Measurements from ENCODE around the gene CEP57. TPM values are rescaled to one million over a fixed set of nuclear protein-coding genes. Genes with fewer than 3 reads are reported as not detected.
"Not testable (repeated sequence)": the region's sequence is repeated elsewhere in the genome, so short reads cannot be mapped to it uniquely, and the experiment has no call there.

Gene CEP57
- polyA plus RNA-seq, 4 donors: 68.9 to 93.1 (median 88.7) TPM

DNA sequence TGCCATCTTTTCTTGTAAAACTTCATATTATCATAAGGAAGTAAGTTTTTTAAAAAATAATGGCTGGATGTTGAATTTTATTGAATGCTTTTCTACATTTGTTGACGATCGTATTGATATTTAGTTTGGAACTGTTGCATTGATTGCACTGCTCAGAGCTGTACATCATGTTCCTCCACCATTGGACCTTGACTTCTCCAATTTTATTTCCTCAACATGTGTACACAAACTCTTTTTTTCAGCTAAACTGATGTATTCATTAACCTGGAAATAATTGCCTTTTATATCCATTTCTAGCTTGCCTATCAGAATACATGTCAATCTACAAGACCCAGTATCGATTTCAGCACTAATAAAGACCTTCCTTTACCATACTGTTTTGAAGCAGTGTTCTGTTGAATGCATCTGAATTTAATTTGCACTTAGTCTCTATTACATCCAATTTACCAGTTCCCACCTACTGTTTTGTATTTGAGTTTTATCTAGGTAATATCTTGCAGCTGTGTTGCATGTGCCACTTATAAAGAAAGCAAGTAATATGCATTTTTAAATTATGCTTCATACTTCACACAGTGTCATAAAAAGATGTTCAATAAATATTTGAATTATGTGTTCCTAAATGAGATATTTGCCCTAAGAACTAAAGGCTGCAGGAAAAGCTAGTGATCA is 5.5 kb downstream of the CEP57 start:
- DNase-seq (ENCODE audit: low read depth in 4 of 4, low spot score in 3 of 4): no peak

DNA sequence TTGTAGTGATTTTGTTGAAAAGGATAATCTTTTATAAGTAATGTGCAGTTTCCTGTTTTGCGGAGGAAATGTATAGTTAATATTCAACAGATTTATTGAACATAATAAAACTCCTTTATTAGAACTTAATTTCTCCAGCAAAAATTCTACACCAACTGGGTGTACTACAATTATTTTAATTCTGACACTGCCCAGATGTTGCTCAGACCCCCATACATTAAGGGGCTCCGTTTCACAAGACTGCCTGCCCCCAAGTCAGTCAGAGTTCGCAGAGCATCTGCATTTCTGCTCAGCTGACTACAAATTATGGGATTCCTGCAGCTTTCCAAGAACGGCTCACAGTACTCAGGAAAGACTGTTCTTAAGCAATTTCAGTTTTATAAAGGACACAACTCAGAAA is 6.2 kb downstream of the CEP57 start:
- peak in 2 of 4 donors; percentile 7 to 25 for DNase-seq (ENCODE audit: low read depth in 4 of 4, low spot score in 3 of 4)

DNA sequence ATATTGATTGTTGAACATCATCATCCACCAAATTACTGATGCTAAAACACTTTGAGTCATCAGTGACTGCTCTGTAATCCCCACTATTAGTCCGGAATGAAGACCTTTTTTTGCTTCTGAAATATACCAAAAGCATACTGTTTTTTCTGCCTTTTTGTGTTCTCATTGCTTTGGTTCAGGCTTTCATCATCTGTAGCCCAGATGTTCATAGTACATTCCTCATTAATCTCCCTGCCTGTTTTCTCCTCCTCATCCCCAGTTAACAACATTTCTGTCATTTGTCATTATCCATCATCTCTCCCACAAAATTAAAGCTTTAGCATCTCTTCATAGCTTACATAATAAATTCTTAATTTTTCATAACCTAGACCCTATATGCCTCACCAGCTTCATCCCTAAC is 9.2 kb downstream of the CEP57 start:
- DNase-seq (ENCODE audit: low read depth in 4 of 4, low spot score in 3 of 4): no peak

DNA sequence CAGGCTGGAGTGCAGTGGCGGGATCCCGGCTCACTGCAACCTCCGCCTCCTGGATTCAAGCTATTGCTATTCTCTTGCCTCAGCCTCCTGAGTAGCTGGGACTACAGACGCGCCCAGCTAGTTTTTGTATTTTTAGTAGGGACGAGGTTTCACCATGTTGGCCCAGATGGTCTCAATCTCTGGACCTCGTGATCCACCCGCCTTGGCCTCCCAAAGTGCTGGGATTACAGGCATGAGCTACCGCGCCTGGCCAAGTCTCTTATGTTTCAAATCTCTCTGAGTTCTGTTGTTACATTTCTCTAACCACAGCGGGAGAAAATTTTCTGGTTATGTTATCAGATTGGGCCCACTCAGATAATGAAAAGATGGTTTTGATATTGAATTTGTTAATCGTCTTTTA is 10.1 kb downstream of the CEP57 start:
- DNase-seq (ENCODE audit: low read depth in 4 of 4, low spot score in 3 of 4): no peak

DNA sequence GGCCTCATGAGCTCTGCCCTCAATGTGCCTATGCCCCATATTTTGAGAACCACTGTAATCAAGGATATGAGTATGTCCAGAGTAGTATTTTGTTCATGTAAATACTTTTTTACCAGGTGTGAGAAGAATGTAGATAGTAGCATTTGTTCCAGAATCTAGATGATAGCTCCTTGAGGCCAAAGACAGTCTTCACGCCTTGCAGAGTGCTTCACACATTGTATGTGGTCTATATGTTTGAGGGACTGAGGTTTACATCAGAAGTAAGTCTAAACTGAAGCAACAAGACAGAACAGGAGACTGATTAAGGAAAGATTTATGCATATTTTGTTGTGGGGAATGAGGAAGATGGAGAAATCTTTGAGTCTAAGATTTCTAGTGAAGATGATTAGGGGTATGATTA is 12.5 kb downstream of the CEP57 start:
- DNase-seq (ENCODE audit: low read depth in 4 of 4, low spot score in 3 of 4): no peak

DNA sequence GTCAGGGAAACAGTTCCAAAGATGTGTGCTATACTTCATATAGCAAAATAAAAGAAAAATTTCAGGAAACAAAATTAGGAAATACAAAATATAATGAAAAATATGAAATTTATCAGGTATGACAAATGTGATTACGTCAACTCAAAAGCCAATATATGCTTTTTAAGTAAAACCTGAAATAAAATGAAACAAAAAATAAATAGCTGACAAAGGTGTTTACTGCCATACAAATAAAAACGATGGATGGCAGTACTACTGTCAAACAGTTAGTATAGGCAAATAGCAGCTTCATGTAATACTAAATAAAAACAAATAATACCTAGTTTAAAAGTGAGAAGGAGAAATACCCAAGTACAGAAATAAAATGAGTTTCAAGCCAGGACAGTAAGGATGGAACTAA is 13.7 kb downstream of the CEP57 start:
- DNase-seq (ENCODE audit: low read depth in 4 of 4, low spot score in 3 of 4): no peak

DNA sequence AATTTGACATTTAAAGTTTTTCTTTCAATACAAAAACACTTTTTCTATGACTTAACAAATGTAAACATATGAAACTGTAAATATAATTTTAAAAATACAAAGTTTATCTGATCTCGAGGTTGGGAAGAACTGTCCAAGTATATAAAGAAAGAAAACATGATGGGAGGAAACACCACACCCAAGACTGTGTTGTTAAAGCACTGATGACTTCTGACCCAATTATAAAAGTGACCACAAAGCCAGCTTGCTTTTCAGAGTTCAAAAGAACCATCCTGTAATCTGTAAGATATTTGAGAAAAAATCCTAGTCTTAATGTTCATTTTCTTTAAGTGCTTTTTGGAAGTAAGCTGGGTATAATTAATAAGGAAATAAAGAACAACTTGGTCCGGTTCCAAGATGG is 15.6 kb downstream of the CEP57 start:
- DNase-seq (ENCODE audit: low read depth in 4 of 4, low spot score in 3 of 4): no peak

DNA sequence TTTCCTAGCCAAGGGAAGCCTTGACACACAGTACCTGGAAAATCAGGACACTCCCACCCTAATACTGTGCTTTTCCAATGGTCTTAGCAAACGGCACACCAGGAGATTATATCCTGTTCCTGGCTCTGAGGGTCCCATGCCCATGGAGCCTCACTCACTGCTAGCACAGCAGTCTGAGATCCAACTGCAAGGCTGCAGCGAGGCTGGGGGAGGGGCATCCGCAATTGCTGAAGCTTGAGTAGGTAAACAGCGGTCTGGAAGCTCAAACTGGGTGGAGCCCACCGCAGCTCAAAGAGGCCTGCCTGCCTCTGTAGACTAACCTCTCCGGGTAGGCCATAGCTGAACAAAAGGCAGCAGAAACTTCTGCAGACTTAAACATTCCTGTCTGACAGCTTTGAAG is 16.2 kb downstream of the CEP57 start:
- DNase-seq (ENCODE audit: low read depth in 4 of 4, low spot score in 3 of 4): not testable (repeated sequence)

DNA sequence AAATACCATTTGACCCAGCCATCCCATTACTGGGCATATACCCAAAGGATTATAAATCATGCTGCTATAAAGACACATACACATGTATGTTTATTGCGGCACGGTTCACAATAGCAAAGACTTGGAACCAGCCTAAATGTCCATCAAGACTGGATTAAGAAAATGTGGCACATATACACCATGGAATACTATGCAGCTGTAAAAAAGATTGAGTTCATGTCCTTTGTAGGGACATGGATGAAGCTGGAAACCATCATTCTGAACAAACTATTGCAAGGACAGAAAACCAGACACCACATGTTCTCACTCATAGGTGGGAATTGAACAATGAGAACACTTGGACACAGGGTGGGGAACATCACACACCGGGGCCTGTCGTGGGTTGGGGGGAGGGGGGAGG is 20.8 kb downstream of the CEP57 start:
- not testable (repeated sequence) for DNase-seq (ENCODE audit: low read depth in 4 of 4, low spot score in 3 of 4)

DNA sequence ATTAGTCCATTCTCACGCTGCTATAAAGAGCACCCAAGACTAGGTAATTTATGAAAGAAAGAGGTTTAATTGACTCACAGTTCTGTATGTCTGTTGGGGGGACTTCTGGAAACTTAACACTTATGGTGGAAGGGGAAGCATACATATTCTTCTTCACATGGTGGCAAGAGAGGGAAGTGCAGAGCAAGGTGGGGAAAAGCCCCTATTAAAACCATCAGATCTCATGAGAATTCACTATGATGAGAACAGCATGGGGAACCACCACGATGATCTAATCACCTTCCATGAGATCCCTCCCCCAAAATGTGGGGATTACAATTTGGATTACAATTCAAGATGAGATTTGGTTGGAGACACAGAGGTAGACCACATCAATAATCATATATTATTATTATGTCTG is 25.7 kb downstream of the CEP57 start:
- DNase-seq (ENCODE audit: low read depth in 4 of 4, low spot score in 3 of 4): no peak

DNA sequence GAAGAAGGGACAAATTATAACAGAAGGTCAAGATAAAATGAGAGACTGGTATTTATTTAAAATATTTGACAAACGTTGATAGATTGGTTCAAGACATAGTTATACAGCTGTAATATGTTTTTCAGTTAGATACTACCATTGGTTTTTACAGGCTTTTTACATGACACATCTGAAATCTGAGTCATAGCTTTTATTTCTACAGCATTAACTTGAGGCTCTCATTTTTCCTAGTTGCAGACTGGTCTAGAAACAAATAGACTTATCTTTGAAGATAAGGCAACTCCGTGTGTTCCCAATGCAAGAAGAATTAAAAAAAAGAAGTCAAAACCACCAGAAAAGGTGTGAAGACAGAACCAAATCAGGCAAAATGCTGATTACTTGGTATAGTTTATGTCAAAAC is 31.3 kb downstream of the CEP57 start:
- DNase-seq (ENCODE audit: low read depth in 4 of 4, low spot score in 3 of 4): no peak

DNA sequence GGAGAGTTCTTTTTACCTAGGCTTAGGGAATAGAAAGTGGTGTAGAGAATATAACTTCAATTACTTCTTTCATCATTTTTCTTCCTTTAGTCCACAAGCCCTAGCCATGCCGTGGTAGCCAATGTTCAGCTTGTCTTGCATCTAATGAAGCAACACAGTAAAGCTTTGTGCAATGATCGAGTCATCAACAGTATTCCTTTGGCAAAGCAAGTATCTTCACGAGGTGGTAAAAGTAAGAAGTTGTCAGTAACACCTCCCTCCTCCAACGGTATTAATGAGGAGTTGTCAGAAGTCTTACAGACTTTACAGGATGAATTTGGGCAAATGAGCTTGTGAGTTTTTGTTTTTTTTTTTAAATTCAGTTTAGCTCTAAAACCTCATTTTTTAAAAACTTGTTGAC is 37.4 kb downstream of the CEP57 start:
- DNase-seq (ENCODE audit: low read depth in 4 of 4, low spot score in 3 of 4): no peak

DNA sequence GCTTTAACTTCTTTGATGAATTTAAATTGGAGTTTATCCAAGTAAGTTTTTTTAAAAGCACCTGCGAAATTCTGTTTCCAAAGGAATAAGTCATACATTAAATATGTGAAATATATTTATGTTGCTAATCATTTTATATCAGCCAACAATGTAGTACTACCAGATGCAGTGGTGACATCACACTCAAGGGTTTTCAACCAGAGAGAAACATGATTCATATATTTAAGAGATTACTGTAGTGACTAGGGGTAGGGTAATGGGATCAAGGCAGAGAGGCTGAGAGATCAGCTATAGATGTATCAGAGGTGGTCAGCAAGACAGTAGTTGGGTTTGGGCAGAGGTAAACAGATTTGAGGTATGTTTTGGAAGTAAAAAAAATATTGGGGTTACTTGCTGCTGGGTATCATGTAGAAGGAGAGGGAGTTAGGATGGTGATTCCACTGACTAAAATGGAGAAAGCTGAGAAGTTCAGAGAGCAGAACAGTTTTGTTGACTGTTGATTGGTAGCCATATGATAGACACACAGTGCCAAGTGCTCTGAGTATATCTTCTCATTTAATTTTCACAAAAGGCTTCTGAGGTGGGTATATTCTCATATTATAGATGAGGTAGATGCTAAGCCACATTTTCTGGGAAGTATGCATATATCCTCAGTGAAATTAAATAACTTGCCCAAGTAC is 39.4 kb downstream of the CEP57 start:
- DNase-seq (ENCODE audit: low read depth in 4 of 4, low spot score in 3 of 4): no peak

DNA sequence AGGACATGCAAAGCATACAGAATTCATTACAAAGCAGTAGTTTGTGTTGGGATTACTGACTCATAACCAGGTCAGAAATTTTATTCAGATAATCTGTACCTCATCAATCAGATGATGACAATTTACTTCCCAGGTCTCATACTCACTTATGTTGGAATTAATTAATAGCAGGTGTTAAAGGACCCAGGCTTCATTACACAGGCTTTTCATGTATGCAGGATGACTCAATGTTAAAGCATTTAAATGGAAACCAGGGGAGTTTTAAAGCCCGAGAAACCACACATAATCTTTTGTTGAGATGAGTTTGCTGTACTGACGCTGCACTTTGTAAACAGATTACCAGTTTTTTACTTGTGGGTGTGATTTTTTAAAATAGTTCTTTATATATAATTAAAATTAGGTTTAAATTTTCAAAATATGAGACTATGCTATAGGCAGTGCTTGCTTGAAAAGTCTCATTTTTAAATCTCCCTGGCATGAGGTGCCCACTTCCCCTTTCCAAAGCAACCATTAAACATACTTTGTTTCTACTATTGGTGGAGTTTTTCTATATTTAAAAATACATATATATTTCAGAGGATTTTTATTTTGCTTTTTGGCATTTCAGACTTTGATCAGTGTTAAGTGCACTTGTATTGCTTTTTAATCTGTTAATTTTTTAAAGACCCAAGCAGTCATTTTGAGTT is 41.0 kb downstream of the CEP57 start:
- DNase-seq (ENCODE audit: low read depth in 4 of 4, low spot score in 3 of 4): no peak

DNA sequence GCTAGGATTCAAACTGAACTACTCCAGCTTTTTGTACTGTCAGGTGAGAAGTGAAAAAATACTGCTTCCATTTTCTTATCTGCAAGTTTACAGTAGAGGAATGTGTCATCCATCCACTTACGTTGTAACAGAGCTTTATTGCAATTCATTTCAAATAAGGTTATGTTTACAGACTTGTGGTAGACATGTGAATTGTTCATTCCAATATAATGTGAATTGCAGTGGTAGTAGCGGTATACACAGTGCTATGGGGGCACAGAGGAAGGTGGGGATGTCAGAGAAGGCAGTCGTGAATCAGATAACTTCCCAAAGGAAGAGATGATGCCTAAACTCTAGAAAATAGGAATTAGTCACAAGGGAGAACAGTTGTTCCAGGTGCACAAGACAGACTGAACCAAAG is 42.5 kb downstream of the CEP57 start:
- DNase-seq (ENCODE audit: low read depth in 4 of 4, low spot score in 3 of 4): no peak

DNA sequence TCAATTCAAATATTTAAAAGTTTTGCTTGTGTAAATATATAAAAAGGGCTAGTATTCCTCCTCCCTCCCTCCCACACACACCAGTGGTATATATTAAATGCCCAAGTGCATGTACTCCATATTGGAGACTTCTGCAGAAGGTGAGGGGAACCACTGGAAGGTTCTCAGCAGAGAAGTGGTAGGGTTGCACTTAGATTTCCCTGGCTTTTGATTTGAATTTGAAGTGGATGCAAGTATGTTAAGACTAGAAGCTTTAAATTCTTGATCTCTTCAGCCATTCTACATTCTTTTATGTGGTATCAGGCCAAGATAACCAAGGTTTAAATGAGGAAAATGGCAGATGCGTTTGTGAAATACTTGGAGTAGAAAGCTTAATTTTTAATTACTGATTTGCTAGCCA is 43.1 kb downstream of the CEP57 start:
- DNase-seq (ENCODE audit: low read depth in 4 of 4, low spot score in 3 of 4): no peak

DNA sequence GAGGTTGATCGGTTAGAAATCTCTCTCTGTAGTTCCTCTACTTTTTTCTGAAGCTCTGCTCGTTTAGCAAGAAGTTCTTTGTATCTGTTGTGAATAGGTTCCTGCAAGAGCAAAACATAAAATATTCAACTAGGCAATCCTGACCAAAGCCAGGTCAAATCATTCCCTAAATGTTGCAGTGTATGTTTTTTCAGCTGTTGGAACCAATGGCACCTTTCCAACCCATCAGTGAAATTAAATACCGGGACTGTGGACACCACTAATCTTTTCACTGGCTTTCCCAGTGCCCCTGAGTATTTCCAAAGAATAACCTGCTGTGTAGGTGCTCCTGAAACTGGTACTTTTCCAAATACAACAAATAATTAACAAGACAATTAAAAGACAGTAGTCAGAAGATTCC is 45.1 kb downstream of the CEP57 start:
- DNase-seq (ENCODE audit: low read depth in 4 of 4, low spot score in 3 of 4): no peak

DNA sequence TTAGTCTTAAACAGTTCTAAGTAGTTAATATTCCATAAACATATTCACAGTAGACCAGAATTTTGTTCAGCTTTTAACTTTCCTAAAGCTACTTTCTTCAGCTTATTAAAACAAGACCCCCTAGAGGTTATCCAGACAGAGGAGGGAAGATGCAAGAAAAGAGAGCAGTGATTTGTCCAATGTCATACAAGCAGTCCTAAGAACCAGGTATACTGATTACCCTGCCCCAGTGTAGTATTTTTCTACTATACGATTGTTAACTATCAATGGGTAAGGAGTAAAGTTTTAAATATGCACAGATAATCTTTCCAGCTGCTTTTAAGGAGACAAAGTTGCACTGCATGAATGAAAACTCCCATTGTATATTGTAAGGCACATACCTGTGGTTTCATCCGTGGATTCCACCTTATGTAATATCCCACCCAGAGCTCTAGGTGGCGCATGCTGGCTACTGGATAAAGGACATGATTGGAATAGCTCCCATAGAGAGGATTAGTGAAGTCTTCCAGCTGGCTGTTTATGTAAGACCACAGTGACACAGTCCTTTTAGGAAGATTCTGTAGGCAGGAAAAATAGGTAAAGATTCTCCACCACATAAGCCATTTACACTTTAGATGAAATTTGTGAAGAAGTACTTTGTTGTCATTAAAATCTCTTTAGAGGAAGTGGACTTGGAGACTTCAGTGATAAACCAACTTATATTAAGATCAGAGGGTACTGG is 45.6 kb downstream of the CEP57 start:
- DNase-seq (ENCODE audit: low read depth in 4 of 4, low spot score in 3 of 4): peak; percentile 41 to 59 (median 55)

DNA sequence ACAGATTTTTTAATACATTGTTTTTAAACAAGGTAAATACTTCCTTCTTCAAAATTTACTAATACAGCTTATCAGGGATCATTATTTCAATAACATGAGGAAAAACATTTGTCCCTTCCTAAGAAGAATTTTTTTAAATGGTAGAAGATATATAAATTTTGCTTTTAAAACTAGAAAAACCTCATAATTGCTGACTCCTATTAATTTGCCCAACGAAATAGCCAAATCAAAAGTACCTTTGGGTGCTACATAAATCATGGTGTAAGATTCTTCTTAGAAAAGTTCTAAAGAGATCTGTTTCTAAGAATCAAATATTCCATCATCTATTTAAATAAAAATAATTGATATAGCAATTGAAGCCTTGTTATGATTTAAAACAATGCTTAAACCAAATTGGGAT is 54.9 kb downstream of the CEP57 start:
- DNase-seq (ENCODE audit: low read depth in 4 of 4, low spot score in 3 of 4): no peak

DNA sequence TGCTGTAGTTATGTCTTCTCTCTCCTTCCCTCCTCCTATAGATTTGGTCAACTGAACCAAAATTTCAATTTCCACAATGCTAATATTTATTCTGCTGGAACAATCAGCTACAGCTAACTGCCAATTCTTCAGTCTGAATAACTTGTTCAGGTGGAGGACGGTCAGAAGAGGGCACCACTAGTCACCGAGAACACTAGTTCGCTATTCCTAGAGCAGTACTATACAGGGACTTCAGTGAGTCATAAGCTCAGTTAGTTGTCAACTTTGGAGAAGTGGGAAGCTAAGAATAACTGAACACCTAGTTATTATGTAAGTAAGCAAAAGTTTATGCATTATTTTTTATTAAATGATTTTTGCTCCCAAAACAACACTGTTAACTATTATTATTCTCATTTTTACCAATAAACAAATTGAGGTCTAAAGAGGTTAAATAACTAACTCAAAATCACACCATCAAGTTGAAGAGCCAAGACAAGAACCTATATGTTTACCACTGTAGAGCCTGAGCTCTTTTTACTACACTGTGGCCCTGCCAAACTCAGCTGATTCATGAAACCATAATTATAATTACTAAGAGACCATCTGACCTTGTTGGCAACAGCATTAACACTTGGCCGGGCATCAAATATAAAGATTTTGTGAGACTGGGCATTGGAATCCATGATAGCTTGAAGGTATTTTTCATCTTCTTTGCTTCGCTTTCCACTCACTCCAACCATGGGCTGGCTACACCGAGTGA is 59.0 kb downstream of the CEP57 start:
- peak; percentile 8 to 25 (median 17) for DNase-seq (ENCODE audit: low read depth in 4 of 4, low spot score in 3 of 4)

DNA sequence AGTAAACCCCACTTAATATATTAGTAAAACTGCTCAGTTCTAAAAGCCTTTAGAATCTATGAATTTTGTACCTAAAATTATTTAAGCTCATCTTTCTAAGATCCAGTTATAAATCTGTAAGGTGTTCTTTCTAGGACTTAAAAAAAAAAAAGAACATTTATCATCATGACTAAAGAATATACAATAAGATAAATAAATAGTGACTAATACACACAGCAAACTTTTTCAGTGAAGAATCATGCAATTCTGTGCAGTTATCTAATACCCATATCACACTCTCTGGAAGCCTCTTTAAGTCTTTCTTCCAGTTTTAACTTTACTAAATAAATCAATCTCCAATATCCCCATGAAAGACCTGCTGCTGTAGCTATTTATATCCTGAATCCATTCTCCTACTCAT is 59.8 kb downstream of the CEP57 start:
- DNase-seq (ENCODE audit: low read depth in 4 of 4, low spot score in 3 of 4): no peak

All from left renal pelvis (tissue), 4 donors.